Amygdala (tissue), 56 donors: Measurements from ENCODE around the gene AFF3.

Source experiments
- DNase-seq, 56 donors: peaks; one replicate each; lab custom pipeline; 2025; lab: John Stamatoyannopoulos, UW

AFF3 gene

GRCh38 chr2:100016756-100017155, 125.6 kb downstream of the AFF3 start:
- no peak for DNase-seq

- no peak for DNase-seq
Observed at GRCh38 chr2:100015849-100016248, 126.5 kb downstream of the AFF3 start.

DNA sequence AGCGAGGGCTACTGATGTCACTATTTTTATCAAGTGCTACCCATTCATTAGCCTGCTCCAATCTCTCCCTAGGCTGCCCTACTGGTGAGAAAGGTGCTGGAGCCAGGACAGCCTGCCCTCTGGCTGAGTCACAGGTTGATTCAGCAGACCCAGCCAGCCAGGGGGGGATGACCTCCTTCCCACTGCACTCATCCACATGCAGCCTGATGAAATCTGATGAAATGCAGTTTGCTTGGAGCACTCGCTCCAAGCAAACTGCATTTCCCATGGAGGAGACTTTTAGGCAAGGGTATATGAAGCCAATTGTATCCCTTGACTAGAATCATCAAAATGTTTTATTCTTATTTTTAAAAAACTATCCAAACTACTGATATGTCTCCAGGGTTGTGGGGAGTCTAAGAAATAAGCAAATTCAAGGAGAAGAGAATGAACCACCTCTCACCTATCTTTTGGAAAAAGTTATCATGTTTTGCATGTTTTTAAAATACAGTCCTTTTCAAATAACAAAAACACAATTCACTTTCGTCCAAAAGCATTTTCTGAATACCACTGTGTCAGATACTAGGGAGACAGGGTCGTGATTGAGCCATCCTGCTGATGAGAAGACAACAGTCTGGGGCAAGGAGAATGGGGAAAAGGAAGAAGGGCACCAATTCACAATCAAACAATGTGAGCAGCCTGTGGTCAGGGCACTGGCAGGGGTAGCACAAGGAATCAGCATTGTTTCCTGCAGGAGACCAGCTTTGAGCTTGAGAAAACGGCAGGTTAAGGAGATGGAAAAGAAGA, 128.3 kb downstream of the AFF3 start:
- peak in 1 of 56 donors; percentile 8 for DNase-seq

DNA sequence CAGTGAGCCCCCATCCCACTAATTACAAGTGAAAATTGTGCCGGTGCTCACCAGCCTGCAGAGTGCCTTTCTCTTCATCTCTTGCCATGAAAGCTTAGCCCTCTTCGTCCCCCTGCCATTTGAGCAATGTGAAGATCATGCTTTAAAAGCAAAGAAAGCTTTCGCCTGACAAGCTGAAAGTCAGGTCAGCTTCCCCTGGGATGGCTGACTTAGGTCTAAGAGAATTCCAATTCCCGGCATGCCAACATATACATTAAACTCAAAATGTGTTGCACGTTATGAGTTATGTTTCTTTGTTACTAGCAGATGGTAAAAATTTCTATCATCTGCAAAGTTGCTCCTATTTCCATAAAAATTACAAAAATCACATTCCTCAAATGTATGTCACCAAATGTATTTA, 129.8 kb downstream of the AFF3 start:
- DNase-seq = no peak

DNA sequence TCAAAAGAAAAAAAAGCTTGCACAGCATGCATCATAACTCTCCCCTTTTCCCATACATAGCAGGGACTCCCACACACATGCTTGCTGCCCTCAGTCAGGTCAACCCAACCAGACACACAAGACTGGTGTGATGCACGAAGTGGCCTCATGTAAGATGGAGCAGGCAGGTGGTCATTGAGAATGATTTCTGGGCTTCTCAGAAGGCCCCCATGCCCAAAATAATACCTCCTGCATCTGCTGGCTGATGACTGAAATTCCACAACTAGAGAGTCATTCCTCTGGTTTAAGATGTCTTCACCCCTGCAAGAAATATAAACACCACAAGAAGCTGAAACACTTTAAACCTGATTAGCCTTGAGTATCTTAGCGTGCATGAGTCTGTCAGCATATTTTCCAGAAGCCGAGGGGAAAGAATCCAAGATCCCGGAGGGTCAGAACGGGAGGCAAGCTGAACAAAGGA, 131.1 kb downstream of the AFF3 start:
- no peak for DNase-seq

DNA sequence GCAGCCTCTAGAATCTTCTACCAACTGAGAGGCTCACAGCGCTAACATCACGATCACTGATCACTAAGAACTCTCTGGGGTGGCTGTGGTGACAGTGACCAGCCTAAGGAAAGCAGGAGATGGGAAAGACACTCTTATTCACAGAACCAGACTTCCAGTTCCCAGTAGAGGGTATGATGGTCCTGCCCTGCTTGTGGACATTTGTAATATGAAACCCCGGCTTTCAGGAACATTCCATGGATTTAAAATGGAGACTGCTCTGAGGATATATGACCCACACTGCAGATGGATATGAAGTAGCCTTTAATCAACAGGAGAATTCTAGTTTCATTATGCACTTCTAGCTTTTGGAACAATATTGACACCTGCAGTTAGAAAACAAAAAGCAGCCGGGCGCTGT, 131.8 kb downstream of the AFF3 start:
- DNase-seq = no peak

GRCh38 chr2:100009743-100010142, 132.6 kb downstream of the AFF3 start:
- DNase-seq = no peak

- no peak for DNase-seq
Observed at GRCh38 chr2:100008956-100009355, 133.4 kb downstream of the AFF3 start.

- DNase-seq = no peak
Observed at GRCh38 chr2:100006516-100006915, 135.9 kb downstream of the AFF3 start.

DNA sequence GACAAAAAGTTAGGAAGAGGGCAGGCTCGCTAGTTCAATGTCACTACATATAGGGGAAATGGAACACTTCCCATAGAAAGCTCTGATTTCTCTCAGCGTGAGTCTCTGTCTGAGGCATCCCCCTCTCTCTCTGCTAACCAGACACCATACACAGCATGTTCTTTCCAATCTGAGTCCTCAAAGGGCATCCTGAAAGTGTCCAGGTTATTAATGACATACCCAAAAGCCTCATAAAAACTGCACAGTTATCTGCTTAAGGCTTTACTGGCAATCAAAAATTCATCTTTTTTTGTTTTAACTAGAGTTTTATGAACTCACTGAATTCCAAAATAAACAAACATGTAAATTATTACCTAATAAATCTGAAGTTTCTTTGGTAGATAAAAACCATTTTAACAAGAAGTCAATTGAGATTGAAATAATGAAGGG, 137.4 kb downstream of the AFF3 start:
- DNase-seq = no peak

GRCh38 chr2:100004348-100004884, 138.0 kb downstream of the AFF3 start:
- DNase-seq = no peak

DNA sequence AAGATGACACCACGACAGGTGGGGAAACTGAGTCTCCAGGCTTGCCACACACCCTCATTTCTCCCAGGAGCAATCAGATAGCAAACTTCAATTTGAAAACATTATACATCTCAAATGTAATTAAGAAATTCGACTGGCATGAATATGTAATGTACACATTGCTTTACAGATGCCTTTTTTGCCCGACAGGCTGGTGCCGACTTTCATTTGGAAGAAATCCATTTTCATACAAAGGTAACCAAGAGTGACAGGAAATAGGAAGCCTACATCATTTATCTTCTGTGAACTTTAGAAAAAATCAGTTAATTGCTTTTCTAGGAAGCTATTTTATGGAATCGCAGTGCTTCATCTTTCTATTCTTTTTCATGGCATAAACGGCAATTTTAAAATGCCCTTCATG, 140.3 kb downstream of the AFF3 start:
- DNase-seq = no peak

GRCh38 chr2:100000915-100001707, 141.3 kb downstream of the AFF3 start:
- no peak for DNase-seq

GRCh38 chr2:99998651-99999320, 143.6 kb downstream of the AFF3 start:
- DNase-seq = no peak

GRCh38 chr2:99989905-99990304, 152.5 kb downstream of the AFF3 start:
- no peak for DNase-seq

DNA sequence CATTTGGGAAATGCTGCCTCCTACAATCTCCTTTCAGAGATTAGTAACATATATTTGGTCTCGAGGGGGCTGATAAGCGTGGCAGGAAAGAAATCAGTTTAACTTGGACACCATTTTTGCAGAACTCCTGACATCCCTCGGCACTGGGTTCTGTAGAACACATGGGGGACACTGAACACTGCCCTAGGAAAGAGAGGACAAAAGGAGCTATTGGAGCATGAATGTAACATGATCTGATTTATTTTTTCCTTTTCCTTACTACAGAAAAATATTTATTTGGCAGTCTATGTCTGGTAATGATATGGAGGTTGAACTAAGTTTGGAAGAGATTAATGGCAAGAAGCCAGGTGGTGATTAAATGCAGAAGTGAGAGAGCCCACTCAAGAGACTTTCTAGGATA, 153.8 kb downstream of the AFF3 start:
- DNase-seq = no peak

GRCh38 chr2:99987160-99987559, 155.2 kb downstream of the AFF3 start:
- no peak for DNase-seq

DNA sequence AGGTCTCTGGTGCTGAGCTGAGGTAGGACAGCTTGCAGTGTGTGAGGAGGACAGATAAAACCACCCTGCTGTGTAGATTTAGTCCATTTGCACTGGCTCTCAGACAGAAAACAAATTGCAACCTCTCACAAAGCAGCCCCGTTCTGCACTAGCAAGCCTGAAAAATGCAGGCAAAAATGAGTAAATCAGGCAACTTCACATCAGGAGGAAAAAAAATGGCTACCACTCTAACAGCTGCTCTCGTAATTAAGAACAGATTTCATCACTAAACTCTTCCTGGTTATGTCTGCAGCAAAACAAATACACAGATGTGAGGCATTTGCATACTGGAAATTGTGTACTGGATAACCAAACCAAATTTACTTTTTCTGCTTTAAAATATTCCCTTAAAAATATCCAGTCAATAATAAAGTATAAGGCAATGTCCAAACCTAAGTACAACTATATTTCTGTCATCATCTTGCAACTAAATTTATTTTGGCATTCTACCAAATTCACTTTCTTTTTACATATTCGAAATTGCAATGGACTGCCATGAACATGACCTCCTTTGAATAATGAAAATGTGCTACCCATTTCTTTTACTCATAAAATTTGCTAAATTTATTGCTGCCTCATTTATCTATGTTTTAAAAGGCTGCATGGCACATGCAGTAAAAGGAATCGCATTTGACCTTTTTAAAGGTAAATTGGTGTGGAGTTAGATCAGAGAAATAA, 157.4 kb downstream of the AFF3 start:
- no peak for DNase-seq

DNA sequence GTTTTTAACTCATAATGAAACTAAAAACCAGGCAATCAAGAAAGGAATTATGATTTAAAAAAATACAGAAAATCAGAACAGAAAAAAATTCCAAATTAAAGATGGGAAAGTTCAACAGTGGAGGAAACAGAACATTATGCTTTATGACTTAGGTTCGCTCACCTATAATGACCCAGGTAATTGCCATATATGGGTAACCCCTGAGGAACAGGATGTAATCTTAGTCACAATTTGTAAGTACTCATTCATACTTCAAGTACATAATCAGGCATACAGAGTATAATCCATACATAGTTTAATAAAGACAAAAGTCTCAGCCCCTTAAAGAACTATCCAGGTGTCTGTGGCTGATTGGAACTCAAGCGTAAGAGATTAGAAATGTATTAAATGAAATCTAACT, 159.6 kb downstream of the AFF3 start:
- no peak for DNase-seq

DNA sequence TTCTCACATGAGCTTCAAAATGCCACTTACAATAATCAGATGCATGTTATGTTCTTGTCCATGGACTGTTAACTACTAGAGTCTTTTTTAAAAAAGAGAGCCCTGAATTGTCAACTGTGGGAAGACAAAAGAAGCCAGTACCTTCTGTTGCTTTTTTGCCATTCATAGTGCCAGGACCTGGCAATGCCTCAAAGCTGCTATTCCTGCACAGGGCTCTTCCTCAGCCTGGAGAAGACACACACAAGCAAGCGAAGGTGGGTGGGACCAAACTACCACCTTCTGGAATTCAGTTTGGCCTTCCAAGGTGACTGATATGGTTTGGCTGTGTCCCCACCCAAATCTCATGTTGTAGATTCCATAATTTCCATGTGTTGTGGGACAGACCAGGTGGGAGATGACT, 160.6 kb downstream of the AFF3 start:
- DNase-seq = no peak
